HEK293 (cell line): ENCODE data around the gene CEP70.
"Not testable (repeated sequence)": the region's sequence is repeated elsewhere in the genome, so short reads cannot be mapped to it uniquely, and the experiment has no call there.

Source experiments
- CTCF ChIA-PET: fragments of 350-600 bp; formaldehyde crosslinking; extraction: SDS; loops from one replicate; lab custom pipeline; 2021; ENCODE audit warnings: antibody characterized with exemption; lab: Yijun Ruan, JAX
- POLR2A ChIA-PET: fragments of 300-600 bp; formaldehyde crosslinking; extraction: SDS; loops from one replicate; lab custom pipeline; 2020; ENCODE audit warnings: antibody characterized with exemption, inconsistent platforms; lab: Yijun Ruan, JAX
- H3K27ac ChIP-seq: fragments of 200-500 bp; sonication (Bioruptor generic); 2 replicates; pipeline ENCODE4 v1.5.1; 2014; ENCODE audit warnings: low read depth, low read length, control low read depth, inconsistent platforms; ENCODE audit errors: extremely low read depth
- H3K36me3 ChIP-seq, 2 experiments: fragments of 200-500 bp in 1 of 2; sonication (Bioruptor generic) in 1 of 2; 1 replicate in 1 of 2; 2 replicates in 1 of 2; pipeline ENCODE4 v1.5.1; 2014 to 2017; ENCODE audit warnings: inconsistent platforms in 2 of 2, low read length in 2 of 2; ENCODE audit not compliant: control insufficient read depth in 2 of 2, insufficient read depth in 1 of 2
- H3K4me1 ChIP-seq: fragments of 200-500 bp; sonication (Bioruptor generic); 2 replicates; pipeline ENCODE4 v1.5.1; 2014; ENCODE audit warnings: mild to moderate bottlenecking, low read length, inconsistent platforms; ENCODE audit not compliant: control insufficient read depth, insufficient read depth
- H3K4me3 ChIP-seq: 2 replicates; pipeline ENCODE4 v1.5.1; 2011; ENCODE audit warnings: low read depth, mild to moderate bottlenecking, control low read depth, low read length, moderate library complexity
- H3K9me3 ChIP-seq: fragments of 200-500 bp; sonication (Bioruptor generic); 2 replicates; pipeline ENCODE4 v1.5.1; 2014; ENCODE audit warnings: low read depth, low read length, inconsistent platforms; ENCODE audit not compliant: control insufficient read depth, insufficient read depth
- GLI4 ChIP-seq: fragments of 450-650 bp; formaldehyde crosslinking; IDR thresholded peaks from 2 replicates; pipeline ENCODE4 v1.5.1; 2016; ENCODE audit warnings: missing biosample characterization, missing genetic modification characterization
- KLF10 ChIP-seq: fragments of 450-650 bp; IDR thresholded peaks from 2 replicates; pipeline ENCODE4 v1.5.1; 2018; ENCODE audit warnings: missing biosample characterization, mild to moderate bottlenecking, missing genetic modification characterization
- KLF7 ChIP-seq: fragments of 450-650 bp; formaldehyde crosslinking; IDR thresholded peaks from 2 replicates; pipeline ENCODE4 v1.5.1; 2016; ENCODE audit warnings: missing biosample characterization, missing genetic modification characterization, borderline replicate concordance
- REPIN1 ChIP-seq: fragments of 450-650 bp; formaldehyde crosslinking; IDR thresholded peaks from 2 replicates; pipeline ENCODE4 v1.5.1; 2017; ENCODE audit warnings: missing biosample characterization, missing genetic modification characterization, low read depth
- ZNF121 ChIP-seq: fragments of 450-650 bp; formaldehyde crosslinking; IDR thresholded peaks from 2 replicates; pipeline ENCODE4 v1.5.1; 2016; ENCODE audit warnings: missing biosample characterization, missing genetic modification characterization
- ZNF169 ChIP-seq: fragments of 450-650 bp; formaldehyde crosslinking; IDR thresholded peaks from 2 replicates; pipeline ENCODE4 v1.5.1; 2016; ENCODE audit warnings: missing biosample characterization, missing genetic modification characterization
- ZNF2 ChIP-seq: fragments of 450-650 bp; formaldehyde crosslinking; IDR thresholded peaks from 2 replicates; pipeline ENCODE4 v1.5.1; 2016; ENCODE audit warnings: missing biosample characterization, missing genetic modification characterization
- ZNF223 ChIP-seq: fragments of 450-650 bp; formaldehyde crosslinking; IDR thresholded peaks from 2 replicates; pipeline ENCODE4 v1.5.1; 2016; ENCODE audit warnings: missing biosample characterization, missing genetic modification characterization
- ZNF311 ChIP-seq: fragments of 450-650 bp; formaldehyde crosslinking; IDR thresholded peaks from 2 replicates; pipeline ENCODE4 v1.5.1; 2017; ENCODE audit warnings: missing biosample characterization, missing genetic modification characterization, borderline replicate concordance
- ZNF513 ChIP-seq: fragments of 450-650 bp; IDR thresholded peaks from 2 replicates; pipeline ENCODE4 v1.5.1; 2018; ENCODE audit warnings: missing biosample characterization, missing genetic modification characterization
- ZNF514 ChIP-seq: fragments of 450-650 bp; formaldehyde crosslinking; IDR thresholded peaks from 2 replicates; pipeline ENCODE4 v1.5.1; 2016; ENCODE audit warnings: missing biosample characterization, missing genetic modification characterization
- ZNF596 ChIP-seq: fragments of 450-650 bp; IDR thresholded peaks from 2 replicates; pipeline ENCODE4 v1.5.0; 2018; ENCODE audit warnings: missing biosample characterization, mild to moderate bottlenecking, missing genetic modification characterization, moderate library complexity
- ZNF624 ChIP-seq: fragments of 450-650 bp; formaldehyde crosslinking; IDR thresholded peaks from 2 replicates; pipeline ENCODE4 v1.5.1; 2017; ENCODE audit warnings: missing biosample characterization, missing genetic modification characterization
- ZNF785 ChIP-seq: fragments of 450-650 bp; formaldehyde crosslinking; IDR thresholded peaks from 2 replicates; pipeline ENCODE4 v1.5.1; 2016; ENCODE audit warnings: missing biosample characterization, missing genetic modification characterization
- TF ChIP-seq, protein P1 (sequence below): fragments of 450-650 bp; formaldehyde crosslinking; IDR thresholded peaks from 2 replicates; pipeline ENCODE4 v1.5.1; 2016; ENCODE audit warnings: missing biosample characterization, missing genetic modification characterization
- TF ChIP-seq, protein P2 (sequence below): fragments of 450-650 bp; formaldehyde crosslinking; IDR thresholded peaks from 2 replicates; pipeline ENCODE4 v1.5.1; 2016; ENCODE audit warnings: missing biosample characterization, missing genetic modification characterization
- TF ChIP-seq, protein P3 (sequence below): fragments of 450-650 bp; formaldehyde crosslinking; IDR thresholded peaks from 2 replicates; pipeline ENCODE4 v1.5.1; 2016; ENCODE audit warnings: missing biosample characterization, missing genetic modification characterization

The CEP70 gene

DNA sequence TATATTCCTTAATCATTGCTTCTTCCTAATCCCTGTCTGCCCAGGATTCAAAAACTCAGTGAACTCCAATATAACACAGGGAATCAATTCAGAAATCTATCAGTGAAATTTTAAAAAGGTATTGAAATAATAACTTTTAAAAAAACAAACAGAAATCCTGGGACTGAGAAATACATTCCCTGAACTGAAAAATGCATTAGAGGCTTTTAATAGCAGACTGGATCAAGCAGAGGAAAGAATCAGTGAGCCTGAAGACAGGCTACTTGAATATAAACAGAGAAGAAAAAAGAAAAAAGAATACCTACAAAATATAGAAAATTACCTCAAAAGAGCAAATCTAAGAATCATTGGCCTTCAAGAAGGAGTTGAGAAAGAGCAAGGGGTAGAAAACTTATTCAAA is 54.7 kb downstream of the CEP70 start:
- ChIA-PET CTCF (no interaction called here), POLR2A (no interaction called here)
- TF ChIP-seq ZNF596 (tag by site-specific recombination), result no peak
- TF ChIP-seq ZNF2 (tag by site-specific recombination), result no peak
- TF ChIP-seq ZNF223 (tag by site-specific recombination), result no peak
- TF ChIP-seq, protein P1, sequence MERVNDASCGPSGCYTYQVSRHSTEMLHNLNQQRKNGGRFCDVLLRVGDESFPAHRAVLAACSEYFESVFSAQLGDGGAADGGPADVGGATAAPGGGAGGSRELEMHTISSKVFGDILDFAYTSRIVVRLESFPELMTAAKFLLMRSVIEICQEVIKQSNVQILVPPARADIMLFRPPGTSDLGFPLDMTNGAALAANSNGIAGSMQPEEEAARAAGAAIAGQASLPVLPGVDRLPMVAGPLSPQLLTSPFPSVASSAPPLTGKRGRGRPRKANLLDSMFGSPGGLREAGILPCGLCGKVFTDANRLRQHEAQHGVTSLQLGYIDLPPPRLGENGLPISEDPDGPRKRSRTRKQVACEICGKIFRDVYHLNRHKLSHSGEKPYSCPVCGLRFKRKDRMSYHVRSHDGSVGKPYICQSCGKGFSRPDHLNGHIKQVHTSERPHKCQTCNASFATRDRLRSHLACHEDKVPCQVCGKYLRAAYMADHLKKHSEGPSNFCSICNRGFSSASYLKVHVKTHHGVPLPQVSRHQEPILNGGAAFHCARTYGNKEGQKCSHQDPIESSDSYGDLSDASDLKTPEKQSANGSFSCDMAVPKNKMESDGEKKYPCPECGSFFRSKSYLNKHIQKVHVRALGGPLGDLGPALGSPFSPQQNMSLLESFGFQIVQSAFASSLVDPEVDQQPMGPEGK (tag by site-specific recombination), result no peak
- H3K4me1 ChIP-seq, result no peaks in the 10 kb centered on the region
- peaks cover 0 to 21% of the 10 kb centered on the region in 2 experiments; a peak in 1 of 3 replicates for H3K36me3 ChIP-seq
- no peak overlapping the region for H3K4me3 ChIP-seq
- H3K9me3 ChIP-seq, result no peaks in the 10 kb centered on the region
- no peak overlapping the region for H3K27ac ChIP-seq

- CTCF ChIA-PET, H3K36me3 ChIP-seq, H3K9me3 ChIP-seq, H3K4me3 ChIP-seq, H3K4me1 ChIP-seq, POLR2A ChIA-PET, H3K27ac ChIP-seq: not testable (repeated sequence)
Measured at GRCh38 chr3:138521445-138521844, 72.6 kb downstream of the CEP70 start.

DNA sequence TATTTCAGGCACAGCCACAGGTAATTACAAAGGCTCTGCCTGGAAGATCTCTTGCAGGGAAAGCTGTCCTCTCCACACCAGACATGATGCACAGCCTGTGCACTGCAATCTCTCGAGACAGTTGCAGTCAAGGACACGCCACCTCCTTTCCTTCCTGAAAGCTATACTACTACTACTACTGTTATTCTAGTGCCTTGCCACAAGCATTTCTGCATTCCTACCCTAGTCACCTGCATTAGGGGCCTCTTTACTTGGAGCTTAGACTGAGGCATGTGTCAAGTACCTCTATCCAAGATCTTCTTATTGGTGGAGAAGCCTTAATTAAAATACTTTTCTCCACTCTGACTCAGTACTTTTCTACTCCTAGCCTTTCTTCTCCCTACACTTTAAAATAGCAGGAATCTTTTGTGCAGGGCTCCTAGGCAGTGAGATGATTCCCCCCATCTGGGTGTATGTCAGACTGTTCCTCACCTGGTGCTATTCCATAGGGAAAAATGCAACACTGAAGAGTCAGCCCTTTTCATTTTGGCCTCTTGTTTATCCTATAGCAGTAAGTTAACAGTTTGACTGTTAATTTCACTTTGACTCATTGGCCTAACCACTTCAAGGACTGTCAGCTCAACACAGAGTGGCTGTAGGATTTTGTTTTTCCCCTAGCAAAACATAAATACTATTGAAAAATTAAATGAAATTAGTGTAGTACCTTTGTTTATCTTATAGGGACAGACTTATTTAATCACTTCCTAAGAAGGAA is 80.8 kb downstream of the CEP70 start:
- no peaks in the 10 kb centered on the region for H3K9me3 ChIP-seq
- H3K4me3 ChIP-seq, result no peak overlapping the region
- TF ChIP-seq, protein P2, sequence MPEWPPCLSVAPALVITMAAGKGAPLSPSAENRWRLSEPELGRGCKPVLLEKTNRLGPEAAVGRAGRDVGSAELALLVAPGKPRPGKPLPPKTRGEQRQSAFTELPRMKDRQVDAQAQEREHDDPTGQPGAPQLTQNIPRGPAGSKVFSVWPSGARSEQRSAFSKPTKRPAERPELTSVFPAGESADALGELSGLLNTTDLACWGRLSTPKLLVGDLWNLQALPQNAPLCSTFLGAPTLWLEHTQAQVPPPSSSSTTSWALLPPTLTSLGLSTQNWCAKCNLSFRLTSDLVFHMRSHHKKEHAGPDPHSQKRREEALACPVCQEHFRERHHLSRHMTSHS (tag by site-specific recombination), result no peak
- TF ChIP-seq KLF7 (tag by site-specific recombination), result no peak
- POLR2A ChIA-PET, result no interaction called here
- no peak overlapping the region for H3K27ac ChIP-seq
- peaks cover 0 to 5% of the 10 kb centered on the region in 2 experiments; a peak in 1 of 3 replicates for H3K36me3 ChIP-seq
- CTCF ChIA-PET, result no interaction called here
- no peaks in the 10 kb centered on the region for H3K4me1 ChIP-seq

- POLR2A ChIA-PET, result no interaction called here
- TF ChIP-seq ZNF514 (tag by site-specific recombination) (no peak), ZNF169 (tag by site-specific recombination) (no peak)
- no peak overlapping the region for H3K4me3 ChIP-seq
- H3K4me1 ChIP-seq, result no peaks in the 10 kb centered on the region
- CTCF ChIA-PET, result interaction anchor here (0.6 kb wide), 1 partner anchor 325 kb away, joined by 3 read pairs; no protein-coding TSS in a partner anchor
- no peak overlapping the region for H3K27ac ChIP-seq
- H3K36me3 ChIP-seq, result peaks cover 0 to 3% of the 10 kb centered on the region in 2 experiments; a peak in 1 of 3 replicates
- H3K9me3 ChIP-seq, result no peaks in the 10 kb centered on the region
Measured at GRCh38 chr3:138511945-138512344, 82.1 kb downstream of the CEP70 start.

GRCh38 chr3:138509586-138509985 is 84.5 kb downstream of the CEP70 start:
- Histone ChIP-seq H3K36me3 (peaks cover 0 to 6% of the 10 kb centered on the region in 2 experiments; a peak in 1 of 3 replicates), H3K4me3 (no peak overlapping the region), H3K4me1 (no peaks in the 10 kb centered on the region), H3K9me3 (no peaks in the 10 kb centered on the region), H3K27ac (no peak overlapping the region)
- ChIA-PET CTCF (no interaction called here), POLR2A (no interaction called here)
- TF ChIP-seq REPIN1, result no peak
- TF ChIP-seq ZNF513, result no peak
- TF ChIP-seq, protein P3, sequence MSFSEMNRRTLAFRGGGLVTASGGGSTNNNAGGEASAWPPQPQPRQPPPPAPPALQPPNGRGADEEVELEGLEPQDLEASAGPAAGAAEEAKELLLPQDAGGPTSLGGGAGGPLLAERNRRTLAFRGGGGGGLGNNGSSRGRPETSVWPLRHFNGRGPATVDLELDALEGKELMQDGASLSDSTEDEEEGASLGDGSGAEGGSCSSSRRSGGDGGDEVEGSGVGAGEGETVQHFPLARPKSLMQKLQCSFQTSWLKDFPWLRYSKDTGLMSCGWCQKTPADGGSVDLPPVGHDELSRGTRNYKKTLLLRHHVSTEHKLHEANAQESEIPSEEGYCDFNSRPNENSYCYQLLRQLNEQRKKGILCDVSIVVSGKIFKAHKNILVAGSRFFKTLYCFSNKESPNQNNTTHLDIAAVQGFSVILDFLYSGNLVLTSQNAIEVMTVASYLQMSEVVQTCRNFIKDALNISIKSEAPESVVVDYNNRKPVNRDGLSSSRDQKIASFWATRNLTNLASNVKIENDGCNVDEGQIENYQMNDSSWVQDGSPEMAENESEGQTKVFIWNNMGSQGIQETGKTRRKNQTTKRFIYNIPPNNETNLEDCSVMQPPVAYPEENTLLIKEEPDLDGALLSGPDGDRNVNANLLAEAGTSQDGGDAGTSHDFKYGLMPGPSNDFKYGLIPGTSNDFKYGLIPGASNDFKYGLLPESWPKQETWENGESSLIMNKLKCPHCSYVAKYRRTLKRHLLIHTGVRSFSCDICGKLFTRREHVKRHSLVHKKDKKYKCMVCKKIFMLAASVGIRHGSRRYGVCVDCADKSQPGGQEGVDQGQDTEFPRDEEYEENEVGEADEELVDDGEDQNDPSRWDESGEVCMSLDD, result no peak
- no peak for TF ChIP-seq ZNF785 (tag by site-specific recombination)
- TF ChIP-seq KLF10 (tag by site-specific recombination), result no peak
- TF ChIP-seq GLI4 (tag by site-specific recombination), result no peak
- no peak for TF ChIP-seq ZNF311 (tag by site-specific recombination)
- no peak for TF ChIP-seq ZNF624
- TF ChIP-seq ZNF121, result no peak
